ES-I3 (cell line): ENCODE measurements around the gene RXFP4.

Source experiments
- H3K36me3 ChIP-seq: 2 replicates; pipeline ENCODE4 v1.6.1; 2013; ENCODE audit warnings: mild to moderate bottlenecking, low read length, control low read depth, moderate library complexity; ENCODE audit not compliant: insufficient read depth
- H3K4me1 ChIP-seq: 2 replicates; pipeline ENCODE4 v1.6.1; 2013; ENCODE audit warnings: mild to moderate bottlenecking, control low read depth, low read length; ENCODE audit not compliant: insufficient read depth
- H3K9ac ChIP-seq: 2 replicates; pipeline ENCODE4 v1.6.1; 2013; ENCODE audit warnings: low read depth, mild to moderate bottlenecking, low read length, moderate library complexity
- H3K9me3 ChIP-seq: 2 replicates; pipeline ENCODE4 v1.6.1; 2013; ENCODE audit warnings: mild to moderate bottlenecking, low read length, moderate library complexity; ENCODE audit not compliant: control insufficient read depth, insufficient read depth

The RXFP4 gene

DNA sequence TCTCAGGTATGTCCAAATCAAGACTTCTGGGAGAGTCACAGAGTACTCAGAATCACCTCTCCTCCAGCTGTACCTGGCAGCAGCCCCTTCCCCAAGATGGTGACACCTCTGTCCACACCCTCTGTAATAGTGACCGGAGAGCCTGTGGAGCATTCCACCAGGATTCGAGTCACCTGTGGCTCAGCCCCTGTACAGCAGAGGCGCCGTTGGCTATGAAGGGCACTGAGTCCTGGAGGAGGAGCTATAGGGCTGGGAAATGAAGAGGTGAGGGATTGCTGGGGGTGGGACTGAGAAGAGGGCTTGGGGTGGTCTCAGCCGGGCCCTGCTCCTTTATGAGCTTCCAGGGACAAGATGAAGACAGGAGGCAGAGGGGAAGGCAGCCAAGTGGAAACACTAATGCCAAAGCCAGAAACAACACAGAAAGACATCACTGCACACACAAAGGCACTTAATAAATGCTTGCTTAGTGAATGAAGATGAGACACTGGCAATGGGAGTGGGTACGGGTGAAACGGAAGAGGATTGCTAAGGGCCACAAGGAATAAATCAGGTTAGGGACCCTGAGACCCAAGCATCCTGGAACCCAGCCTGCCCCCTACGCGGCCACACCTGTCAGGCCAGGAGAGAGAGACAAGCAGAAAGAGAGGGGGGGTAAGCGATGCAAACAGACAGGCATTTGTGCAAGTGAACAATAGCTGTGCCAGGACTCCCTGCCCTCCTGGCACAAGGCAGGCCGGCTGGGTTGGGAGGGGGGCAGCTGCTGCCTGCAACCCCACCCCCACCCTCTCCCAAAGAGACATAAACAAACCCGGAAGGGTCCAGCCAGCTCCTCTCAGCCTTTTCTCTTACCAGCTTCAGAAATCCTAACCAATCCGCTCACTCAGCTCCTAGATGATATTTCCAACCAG is 33.0 kb downstream of the RXFP4 start:
- Histone ChIP-seq H3K36me3 (no peaks in the 10 kb centered on the region), H3K9ac (no peak overlapping the region), H3K9me3 (no peaks in the 10 kb centered on the region), H3K4me1 (peaks cover 35% of the 10 kb centered on the region)

DNA sequence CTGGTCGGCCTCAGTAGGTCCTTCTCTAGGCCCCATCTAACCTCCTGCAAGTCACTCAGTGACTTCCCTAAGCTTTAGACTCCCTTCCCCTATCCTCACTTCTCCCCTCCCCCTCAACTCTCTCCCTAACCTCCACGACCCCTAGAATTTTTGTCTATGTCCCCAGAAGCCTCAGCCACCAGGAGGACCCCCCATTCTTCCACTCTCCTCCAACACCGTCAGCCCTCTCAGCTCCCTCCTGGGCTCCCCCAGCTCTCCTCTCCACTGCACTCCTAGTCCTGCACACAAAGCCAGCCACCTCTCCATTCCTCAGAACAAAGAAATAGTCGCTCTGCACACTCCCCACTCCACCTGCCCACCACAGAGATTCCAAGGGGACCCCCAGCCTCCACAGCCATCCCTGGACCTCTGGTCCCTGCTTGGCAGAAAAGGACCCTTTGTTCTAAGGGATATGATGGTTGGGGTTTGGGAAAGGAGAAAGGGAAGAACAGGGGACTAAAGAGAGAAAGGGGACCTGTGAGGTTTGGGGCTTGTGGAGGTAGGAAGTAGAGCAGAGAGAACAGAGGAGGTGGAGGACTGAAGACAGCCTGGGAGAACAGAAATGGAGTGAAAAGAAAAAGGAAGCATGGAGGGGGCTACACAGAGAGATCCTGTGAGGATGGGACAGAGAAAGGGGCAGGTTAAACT is 34.1 kb downstream of the RXFP4 start:
- Histone ChIP-seq H3K36me3 (no peaks in the 10 kb centered on the region), H3K9ac (peak overlapping the region; percentile 92), H3K4me1 (peaks cover 33% of the 10 kb centered on the region), H3K9me3 (no peaks in the 10 kb centered on the region)

DNA sequence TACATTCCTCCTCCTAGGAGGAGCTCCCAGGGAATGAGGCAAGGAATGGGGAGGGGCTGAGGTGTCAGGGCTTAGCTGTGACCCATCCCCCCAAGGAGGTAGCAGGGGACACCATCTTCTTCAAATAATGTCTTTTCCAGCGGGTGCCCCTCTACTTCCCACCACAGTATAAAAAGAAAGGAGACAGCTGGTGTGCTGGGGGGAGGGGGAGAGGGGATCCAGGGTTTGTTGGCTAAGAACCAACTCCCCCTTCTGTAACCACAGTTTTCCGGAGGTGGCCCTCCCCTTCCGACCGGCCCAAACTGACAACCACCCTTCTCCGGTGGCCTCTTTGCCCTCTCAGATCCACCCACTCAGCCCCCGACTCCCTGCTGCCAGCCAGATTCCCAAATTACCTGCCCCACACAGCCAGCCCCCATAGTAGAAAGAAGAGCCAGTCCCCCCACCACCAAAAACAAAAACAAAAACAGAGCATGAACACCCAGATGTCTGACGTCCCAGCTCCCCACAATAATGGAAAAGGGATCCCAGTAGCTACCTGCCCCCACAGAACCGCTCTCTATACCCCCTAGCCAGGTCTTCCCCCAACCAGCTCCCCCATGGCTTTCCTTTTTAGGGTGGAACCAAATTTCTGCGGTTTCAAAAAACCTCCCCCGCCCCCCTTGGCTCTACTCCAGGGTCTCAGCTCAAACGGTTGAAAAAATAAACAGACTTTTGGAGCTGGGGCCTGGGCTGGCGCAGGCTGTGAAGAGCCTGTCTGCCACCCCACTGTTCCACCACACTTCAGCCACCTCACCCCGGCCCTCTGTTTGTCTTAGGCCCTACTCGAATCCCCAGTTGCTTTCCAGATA is 34.8 kb downstream of the RXFP4 start:
- Histone ChIP-seq H3K36me3 (no peaks in the 10 kb centered on the region), H3K4me1 (peaks cover 34% of the 10 kb centered on the region), H3K9ac (peak overlapping the region; percentile 92), H3K9me3 (no peaks in the 10 kb centered on the region)

GRCh38 chr1:155976913-155977689 is 35.7 kb downstream of the RXFP4 start:
- Histone ChIP-seq H3K36me3 (no peaks in the 10 kb centered on the region), H3K4me1 (peaks cover 40% of the 10 kb centered on the region), H3K9ac (peak overlapping the region; percentile 92), H3K9me3 (no peaks in the 10 kb centered on the region)

DNA sequence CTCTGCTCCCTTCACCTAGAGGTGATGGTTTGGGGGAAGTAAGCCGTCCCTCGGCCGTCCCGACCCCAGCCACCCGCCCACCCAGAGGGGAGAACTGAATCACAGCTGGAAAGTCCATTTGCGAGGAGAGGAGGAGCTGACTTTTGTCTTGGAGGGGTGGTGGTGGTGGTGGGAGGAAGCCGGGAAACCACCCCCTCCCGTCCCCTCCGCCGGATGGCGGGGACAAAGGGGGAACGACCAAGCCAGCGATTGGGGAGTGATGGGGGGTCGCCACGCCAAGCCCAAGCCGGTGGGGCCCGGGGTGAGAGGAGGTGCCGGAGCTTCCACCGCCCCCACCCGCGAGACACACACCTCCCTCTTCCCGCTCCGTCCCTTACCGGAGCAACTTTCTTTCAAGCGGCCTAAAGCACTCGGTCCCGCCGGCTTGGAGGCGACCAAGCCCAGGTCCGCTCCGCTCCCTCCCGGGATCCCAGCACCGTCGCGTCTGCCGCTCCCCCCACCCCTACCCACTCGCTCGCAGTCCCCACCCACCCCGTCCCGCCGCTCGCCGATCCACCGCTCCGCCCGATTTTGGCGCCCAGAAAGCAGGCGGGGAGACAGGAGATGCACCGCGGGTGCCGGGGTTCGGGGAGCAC is 36.4 kb downstream of the RXFP4 start:
- Histone ChIP-seq H3K9me3 (no peaks in the 10 kb centered on the region), H3K4me1 (peaks cover 47% of the 10 kb centered on the region), H3K9ac (peak overlapping the region; percentile 92), H3K36me3 (no peaks in the 10 kb centered on the region)

- Histone ChIP-seq H3K9ac (peak within 1 kb of the TSS; percentile 92), H3K36me3 (no peaks in the 10 kb centered on the region), H3K9me3 (no peaks in the 10 kb centered on the region), H3K4me1 (peaks cover 48% of the 10 kb centered on the region)
These were observed 37.0 kb downstream of the RXFP4 start, which contains the start of gene ARHGEF2 for GRCh38 chr1:155978325-155978972. TSS of gene ARHGEF2 (minus strand) at chr1:155978547. CDS start at chr1:155978427, 120 bp downstream.

GRCh38 chr1:155978973-155979429 is 37.6 kb downstream of the RXFP4 start:
- Histone ChIP-seq H3K36me3 (no peaks in the 10 kb centered on the region), H3K9ac (peak overlapping the region; percentile 92), H3K4me1 (peaks cover 52% of the 10 kb centered on the region), H3K9me3 (no peaks in the 10 kb centered on the region)

DNA sequence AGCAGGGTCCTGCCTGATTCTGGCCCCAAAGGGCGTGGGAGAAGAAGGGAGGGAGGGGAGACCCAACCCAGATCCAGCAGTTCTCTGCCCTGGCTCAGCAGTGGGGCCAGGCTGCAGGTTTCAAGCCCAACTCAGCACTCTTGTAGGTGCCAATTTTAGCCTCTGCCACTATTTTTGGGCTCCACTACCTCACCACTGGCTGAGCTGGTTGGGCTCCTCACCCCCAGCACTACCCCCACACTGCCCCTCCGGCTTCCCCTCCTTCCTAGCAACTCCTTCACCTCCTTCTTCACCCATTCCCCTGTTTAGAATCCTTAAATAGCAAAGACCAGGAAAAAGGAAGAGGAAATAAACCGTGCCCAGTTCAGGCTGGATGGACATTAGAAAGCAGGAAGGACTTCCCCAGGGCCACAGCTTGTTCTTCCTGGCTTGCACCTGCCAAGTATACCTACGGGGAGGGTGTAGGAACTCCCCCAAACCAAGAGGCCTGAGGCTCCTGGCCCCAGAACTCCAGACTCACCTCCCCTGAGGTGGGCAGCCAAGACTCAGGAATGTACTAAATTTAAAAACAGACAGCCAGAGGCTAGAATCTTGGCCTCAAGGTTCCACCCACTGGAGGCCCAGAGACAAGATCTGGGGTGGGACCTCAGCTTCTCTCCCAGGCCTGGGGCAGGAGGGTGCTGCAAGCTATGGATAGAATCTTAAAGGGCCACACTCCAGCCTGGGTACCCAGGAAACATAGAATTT is 38.3 kb downstream of the RXFP4 start:
- H3K36me3 ChIP-seq: no peaks in the 10 kb centered on the region
- peak overlapping the region; percentile 92 for H3K9ac ChIP-seq
- no peaks in the 10 kb centered on the region for H3K9me3 ChIP-seq
- peaks cover 50% of the 10 kb centered on the region for H3K4me1 ChIP-seq

- Histone ChIP-seq H3K9ac (no peak overlapping the region), H3K36me3 (no peaks in the 10 kb centered on the region), H3K4me1 (peaks cover 40% of the 10 kb centered on the region), H3K9me3 (no peaks in the 10 kb centered on the region)
These were observed 40.0 kb downstream of the RXFP4 start for GRCh38 chr1:155981266-155982088.

DNA sequence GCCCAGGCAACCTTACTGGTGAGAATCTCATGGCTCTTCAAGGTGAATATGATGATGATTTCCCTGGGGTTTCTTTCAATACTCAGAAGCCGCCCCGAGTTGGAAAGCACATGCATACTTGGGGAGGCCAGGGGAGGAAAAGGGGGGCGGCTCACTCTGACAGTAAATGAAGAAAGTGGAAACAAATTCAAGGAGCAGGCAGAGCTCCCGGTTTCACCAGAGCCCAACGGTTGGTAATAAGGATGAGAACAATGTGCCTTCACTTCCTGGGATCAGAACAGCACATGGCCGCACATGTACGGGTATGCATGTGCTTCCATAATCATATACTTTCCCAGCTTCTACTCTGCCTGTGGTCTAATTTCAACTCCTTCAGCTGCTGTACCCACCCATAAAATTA is 40.7 kb downstream of the RXFP4 start:
- Histone ChIP-seq H3K9ac (no peak overlapping the region), H3K9me3 (no peaks in the 10 kb centered on the region), H3K36me3 (no peaks in the 10 kb centered on the region), H3K4me1 (peaks cover 40% of the 10 kb centered on the region)

GRCh38 chr1:155983191-155984024 is 42.0 kb downstream of the RXFP4 start:
- peak overlapping the region; percentile 16; the same call in 1 of the 2 replicates for H3K9ac ChIP-seq

More at GRCh38 chr1:155983191-155984024, 42.0 kb downstream of the RXFP4 start:
- Histone ChIP-seq H3K9me3 (no peaks in the 10 kb centered on the region), H3K4me1 (peaks cover 40% of the 10 kb centered on the region), H3K36me3 (no peaks in the 10 kb centered on the region)
